Hepatocyte (in vitro differentiated cells): ENCODE results near the gene FA2H.

Experiments used
- EZH2 ChIP-seq: fragments of 200-600 bp; sonication (generic); IDR thresholded peaks from 2 replicates; pipeline ENCODE4 v1.6.1; 2016; ENCODE audit warnings: antibody characterized with exemption, mild to moderate bottlenecking, borderline replicate concordance
- TF ChIP-seq, protein P1 (sequence below): fragments of 200-600 bp; sonication (generic); IDR thresholded peaks from 2 replicates; pipeline ENCODE4 v1.5.1; 2016; ENCODE audit warnings: antibody characterized with exemption, mild to moderate bottlenecking; ENCODE audit not compliant: poor library complexity

DNA sequence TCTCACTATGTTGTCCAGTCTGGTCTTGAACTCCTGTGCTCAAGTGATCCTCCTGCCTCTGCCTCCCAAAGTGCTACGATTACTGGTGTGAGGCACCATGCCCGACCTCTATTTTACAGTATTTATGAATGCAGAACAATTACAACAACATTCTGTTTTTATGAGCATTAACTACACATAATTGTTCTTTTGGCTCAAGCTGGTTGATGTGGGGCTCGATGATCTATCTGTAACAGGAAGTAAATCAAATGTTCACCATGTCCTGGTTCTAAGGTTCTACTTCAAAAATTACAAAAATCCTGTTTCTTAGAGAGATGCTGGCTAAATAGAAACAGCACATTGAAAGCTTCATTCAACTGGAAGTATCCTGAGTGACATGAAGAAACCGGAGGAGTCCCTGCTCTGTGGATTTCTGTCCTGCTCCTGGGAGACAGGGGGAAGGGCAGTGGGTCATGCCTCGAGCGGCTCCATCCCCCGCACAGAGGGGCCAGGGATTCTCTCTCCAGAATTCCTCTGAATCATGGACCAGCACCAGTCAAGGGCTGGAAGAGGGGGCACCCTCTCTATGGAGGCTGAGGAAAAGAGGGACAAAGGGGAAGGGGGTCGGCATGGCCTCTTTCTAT is 31.5 kb downstream of the FA2H start:
- TF ChIP-seq, protein P1, sequence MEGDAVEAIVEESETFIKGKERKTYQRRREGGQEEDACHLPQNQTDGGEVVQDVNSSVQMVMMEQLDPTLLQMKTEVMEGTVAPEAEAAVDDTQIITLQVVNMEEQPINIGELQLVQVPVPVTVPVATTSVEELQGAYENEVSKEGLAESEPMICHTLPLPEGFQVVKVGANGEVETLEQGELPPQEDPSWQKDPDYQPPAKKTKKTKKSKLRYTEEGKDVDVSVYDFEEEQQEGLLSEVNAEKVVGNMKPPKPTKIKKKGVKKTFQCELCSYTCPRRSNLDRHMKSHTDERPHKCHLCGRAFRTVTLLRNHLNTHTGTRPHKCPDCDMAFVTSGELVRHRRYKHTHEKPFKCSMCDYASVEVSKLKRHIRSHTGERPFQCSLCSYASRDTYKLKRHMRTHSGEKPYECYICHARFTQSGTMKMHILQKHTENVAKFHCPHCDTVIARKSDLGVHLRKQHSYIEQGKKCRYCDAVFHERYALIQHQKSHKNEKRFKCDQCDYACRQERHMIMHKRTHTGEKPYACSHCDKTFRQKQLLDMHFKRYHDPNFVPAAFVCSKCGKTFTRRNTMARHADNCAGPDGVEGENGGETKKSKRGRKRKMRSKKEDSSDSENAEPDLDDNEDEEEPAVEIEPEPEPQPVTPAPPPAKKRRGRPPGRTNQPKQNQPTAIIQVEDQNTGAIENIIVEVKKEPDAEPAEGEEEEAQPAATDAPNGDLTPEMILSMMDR: no peak
- TF ChIP-seq EZH2: no peak
